ENCODE data around the gene SIAH1. TPM values are rescaled to one million over a fixed set of nuclear protein-coding genes. Genes with fewer than 3 reads are reported as not detected.

SIAH1 gene
- polyA plus RNA-seq, 2 donors = 8.7 to 12.3 TPM

GRCh38 chr16:48342591-48342990 is 42.6 kb downstream of the SIAH1 start:
- no peaks in the 10 kb centered on the region for H3K27me3 ChIP-seq (ENCODE audit: control insufficient read depth in 1 of 2, insufficient read depth in 2 of 2, low read length in 2 of 2)
- H3K4me3 ChIP-seq (ENCODE audit: low read depth in 1 of 2, low read length in 2 of 2) = no peak overlapping the region
- no peak overlapping the region for H3K27ac ChIP-seq (ENCODE audit: low read depth in 2 of 2, low read length in 1 of 2)
- no peaks in the 10 kb centered on the region for H3K9me3 ChIP-seq (ENCODE audit: control insufficient read depth in 2 of 2, insufficient read depth in 1 of 2, low read depth in 1 of 2, low read length in 1 of 2)
- no peaks in the 10 kb centered on the region for H3K4me1 ChIP-seq (ENCODE audit: control insufficient read depth in 2 of 2, insufficient read depth in 2 of 2, low read length in 1 of 2)
- WGBS, 2 donors = 92 to 96% methylated on average over 2 of the region's 2 CpGs
- H3K36me3 ChIP-seq (ENCODE audit: control insufficient read depth in 2 of 2, insufficient read depth in 2 of 2, low read length in 1 of 2) = peaks cover 2 to 8% of the 10 kb centered on the region in 2 donors

- H3K36me3 ChIP-seq (ENCODE audit: control insufficient read depth in 2 of 2, insufficient read depth in 2 of 2, low read length in 1 of 2) = peaks cover 2 to 6% of the 10 kb centered on the region in 2 donors
- no peak overlapping the region for H3K4me3 ChIP-seq (ENCODE audit: low read depth in 1 of 2, low read length in 2 of 2)
These were observed 45.2 kb downstream of the SIAH1 start for GRCh38 chr16:48340054-48340453.

GRCh38 chr16:48335961-48336360 is 49.3 kb downstream of the SIAH1 start:
- H3K36me3 ChIP-seq (ENCODE audit: control insufficient read depth in 2 of 2, insufficient read depth in 2 of 2, low read length in 1 of 2) = peaks cover 0 to 8% of the 10 kb centered on the region in 2 donors
- H3K27ac ChIP-seq (ENCODE audit: low read depth in 2 of 2, low read length in 1 of 2) = no peak overlapping the region

More at GRCh38 chr16:48340054-48340453, 45.2 kb downstream of the SIAH1 start:
- no peaks in the 10 kb centered on the region for H3K9me3 ChIP-seq (ENCODE audit: control insufficient read depth in 2 of 2, insufficient read depth in 1 of 2, low read depth in 1 of 2, low read length in 1 of 2)
- no peak overlapping the region for H3K27ac ChIP-seq (ENCODE audit: low read depth in 2 of 2, low read length in 1 of 2)
- no peaks in the 10 kb centered on the region for H3K4me1 ChIP-seq (ENCODE audit: control insufficient read depth in 2 of 2, insufficient read depth in 2 of 2, low read length in 1 of 2)
- no peaks in the 10 kb centered on the region for H3K27me3 ChIP-seq (ENCODE audit: control insufficient read depth in 1 of 2, insufficient read depth in 2 of 2, low read length in 2 of 2)
- WGBS, 2 donors = 88 to 92% methylated on average over 1 of the region's 1 CpG

GRCh38 chr16:48334325-48334724 is 50.9 kb downstream of the SIAH1 start:
- Histone ChIP-seq H3K4me3 (ENCODE audit: low read depth in 1 of 2, low read length in 2 of 2) (no peak overlapping the region), H3K9me3 (ENCODE audit: control insufficient read depth in 2 of 2, insufficient read depth in 1 of 2, low read depth in 1 of 2, low read length in 1 of 2) (no peaks in the 10 kb centered on the region), H3K27ac (ENCODE audit: low read depth in 2 of 2, low read length in 1 of 2) (no peak overlapping the region), H3K4me1 (ENCODE audit: control insufficient read depth in 2 of 2, insufficient read depth in 2 of 2, low read length in 1 of 2) (peaks cover 0 to 4% of the 10 kb centered on the region in 2 donors), H3K36me3 (ENCODE audit: control insufficient read depth in 2 of 2, insufficient read depth in 2 of 2, low read length in 1 of 2) (peaks cover 0 to 8% of the 10 kb centered on the region in 2 donors), H3K27me3 (ENCODE audit: control insufficient read depth in 1 of 2, insufficient read depth in 2 of 2, low read length in 2 of 2) (no peaks in the 10 kb centered on the region)
- 89 to 91% methylated on average over 9 of the region's 9 CpGs for WGBS, 2 donors

More at GRCh38 chr16:48335961-48336360, 49.3 kb downstream of the SIAH1 start:
- H3K9me3 ChIP-seq (ENCODE audit: control insufficient read depth in 2 of 2, insufficient read depth in 1 of 2, low read depth in 1 of 2, low read length in 1 of 2) = no peaks in the 10 kb centered on the region
- peaks cover 0 to 4% of the 10 kb centered on the region in 2 donors for H3K4me1 ChIP-seq (ENCODE audit: control insufficient read depth in 2 of 2, insufficient read depth in 2 of 2, low read length in 1 of 2)
- no peaks in the 10 kb centered on the region for H3K27me3 ChIP-seq (ENCODE audit: control insufficient read depth in 1 of 2, insufficient read depth in 2 of 2, low read length in 2 of 2)
- 84 to 91% methylated on average over 3 of the region's 3 CpGs for WGBS, 2 donors
- H3K4me3 ChIP-seq (ENCODE audit: low read depth in 1 of 2, low read length in 2 of 2) = no peak overlapping the region

- H3K27ac ChIP-seq (ENCODE audit: low read depth in 2 of 2, low read length in 1 of 2) = no peak overlapping the region
- 92 to 95% methylated on average over 5 of the region's 5 CpGs for WGBS, 2 donors
- no peaks in the 10 kb centered on the region for H3K27me3 ChIP-seq (ENCODE audit: control insufficient read depth in 1 of 2, insufficient read depth in 2 of 2, low read length in 2 of 2)
- peaks cover 0 to 4% of the 10 kb centered on the region in 2 donors for H3K4me1 ChIP-seq (ENCODE audit: control insufficient read depth in 2 of 2, insufficient read depth in 2 of 2, low read length in 1 of 2)
- no peaks in the 10 kb centered on the region for H3K9me3 ChIP-seq (ENCODE audit: control insufficient read depth in 2 of 2, insufficient read depth in 1 of 2, low read depth in 1 of 2, low read length in 1 of 2)
- H3K36me3 ChIP-seq (ENCODE audit: control insufficient read depth in 2 of 2, insufficient read depth in 2 of 2, low read length in 1 of 2) = peaks cover 0 to 8% of the 10 kb centered on the region in 2 donors
- no peak overlapping the region for H3K4me3 ChIP-seq (ENCODE audit: low read depth in 1 of 2, low read length in 2 of 2)
These were observed 52.2 kb downstream of the SIAH1 start for GRCh38 chr16:48332978-48333377.

GRCh38 chr16:48330841-48331192 is 54.4 kb downstream of the SIAH1 start:
- no peak overlapping the region for H3K4me3 ChIP-seq (ENCODE audit: low read depth in 1 of 2, low read length in 2 of 2)
- 22 to 33% methylated on average over 3 of the region's 3 CpGs for WGBS, 2 donors
- peaks cover 0 to 8% of the 10 kb centered on the region in 2 donors for H3K36me3 ChIP-seq (ENCODE audit: control insufficient read depth in 2 of 2, insufficient read depth in 2 of 2, low read length in 1 of 2)
- no peak overlapping the region for H3K27ac ChIP-seq (ENCODE audit: low read depth in 2 of 2, low read length in 1 of 2)
- no peaks in the 10 kb centered on the region for H3K27me3 ChIP-seq (ENCODE audit: control insufficient read depth in 1 of 2, insufficient read depth in 2 of 2, low read length in 2 of 2)
- no peaks in the 10 kb centered on the region for H3K9me3 ChIP-seq (ENCODE audit: control insufficient read depth in 2 of 2, insufficient read depth in 1 of 2, low read depth in 1 of 2, low read length in 1 of 2)
- peaks cover 0 to 4% of the 10 kb centered on the region in 2 donors for H3K4me1 ChIP-seq (ENCODE audit: control insufficient read depth in 2 of 2, insufficient read depth in 2 of 2, low read length in 1 of 2)

GRCh38 chr16:48330189-48330840 is 54.9 kb downstream of the SIAH1 start:
- no peaks in the 10 kb centered on the region for H3K27me3 ChIP-seq (ENCODE audit: control insufficient read depth in 1 of 2, insufficient read depth in 2 of 2, low read length in 2 of 2)
- H3K36me3 ChIP-seq (ENCODE audit: control insufficient read depth in 2 of 2, insufficient read depth in 2 of 2, low read length in 1 of 2) = peaks cover 0 to 8% of the 10 kb centered on the region in 2 donors
- peaks cover 0 to 4% of the 10 kb centered on the region in 2 donors for H3K4me1 ChIP-seq (ENCODE audit: control insufficient read depth in 2 of 2, insufficient read depth in 2 of 2, low read length in 1 of 2)
- H3K27ac ChIP-seq (ENCODE audit: low read depth in 2 of 2, low read length in 1 of 2) = no peak overlapping the region
- 94 to 97% methylated on average over 2 of the region's 2 CpGs for WGBS, 2 donors
- H3K9me3 ChIP-seq (ENCODE audit: control insufficient read depth in 2 of 2, insufficient read depth in 1 of 2, low read depth in 1 of 2, low read length in 1 of 2) = no peaks in the 10 kb centered on the region
- no peak overlapping the region for H3K4me3 ChIP-seq (ENCODE audit: low read depth in 1 of 2, low read length in 2 of 2)

- WGBS, 2 donors = 89 to 93% methylated on average over 4 of the region's 4 CpGs
These were observed 56.1 kb downstream of the SIAH1 start for GRCh38 chr16:48329138-48329537.

GRCh38 chr16:48326915-48327314 is 58.3 kb downstream of the SIAH1 start:
- WGBS, 2 donors = 79 to 81% methylated on average over 4 of the region's 4 CpGs

More at GRCh38 chr16:48329138-48329537, 56.1 kb downstream of the SIAH1 start:
- Histone ChIP-seq H3K36me3 (ENCODE audit: control insufficient read depth in 2 of 2, insufficient read depth in 2 of 2, low read length in 1 of 2) (peaks cover 0 to 5% of the 10 kb centered on the region in 2 donors), H3K4me3 (ENCODE audit: low read depth in 1 of 2, low read length in 2 of 2) (no peak overlapping the region), H3K27me3 (ENCODE audit: control insufficient read depth in 1 of 2, insufficient read depth in 2 of 2, low read length in 2 of 2) (no peaks in the 10 kb centered on the region), H3K4me1 (ENCODE audit: control insufficient read depth in 2 of 2, insufficient read depth in 2 of 2, low read length in 1 of 2) (no peaks in the 10 kb centered on the region), H3K27ac (ENCODE audit: low read depth in 2 of 2, low read length in 1 of 2) (no peak overlapping the region), H3K9me3 (ENCODE audit: control insufficient read depth in 2 of 2, insufficient read depth in 1 of 2, low read depth in 1 of 2, low read length in 1 of 2) (no peaks in the 10 kb centered on the region)

More at GRCh38 chr16:48326915-48327314, 58.3 kb downstream of the SIAH1 start:
- no peaks in the 10 kb centered on the region for H3K9me3 ChIP-seq (ENCODE audit: control insufficient read depth in 2 of 2, insufficient read depth in 1 of 2, low read depth in 1 of 2, low read length in 1 of 2)
- no peak overlapping the region for H3K4me3 ChIP-seq (ENCODE audit: low read depth in 1 of 2, low read length in 2 of 2)
- H3K27me3 ChIP-seq (ENCODE audit: control insufficient read depth in 1 of 2, insufficient read depth in 2 of 2, low read length in 2 of 2) = no peaks in the 10 kb centered on the region
- H3K36me3 ChIP-seq (ENCODE audit: control insufficient read depth in 2 of 2, insufficient read depth in 2 of 2, low read length in 1 of 2) = peaks cover 0 to 5% of the 10 kb centered on the region in 2 donors
- no peaks in the 10 kb centered on the region for H3K4me1 ChIP-seq (ENCODE audit: control insufficient read depth in 2 of 2, insufficient read depth in 2 of 2, low read length in 1 of 2)
- H3K27ac ChIP-seq (ENCODE audit: low read depth in 2 of 2, low read length in 1 of 2) = no peak overlapping the region
